SK-N-SH (cell line): ENCODE data around the gene ZEB2. TPM values are rescaled to one million over a fixed set of nuclear protein-coding genes. Genes with fewer than 3 reads are reported as not detected.

Experiments
- CTCF ChIA-PET: fragments of 300-600, 350-600 bp; formaldehyde crosslinking; extraction: SDS; loops from one replicate; lab custom pipeline; 2021; lab: Yijun Ruan, JAX
- POLR2A ChIA-PET: fragments of 350-600 bp; sonication (Branson Sonifier 250); formaldehyde crosslinking; extraction: SDS; loops from one replicate; lab custom pipeline; 2020; ENCODE audit warnings: antibody characterized with exemption, inconsistent platforms; lab: Yijun Ruan, JAX
- DNase-seq: peaks from one replicate; pipeline ENCODE4 v3.0.0; 2012
- H2AFZ ChIP-seq: fragments of 200-600 bp; sonication (generic); 2 replicates; pipeline ENCODE4 v1.8.1; 2016; ENCODE audit warnings: antibody characterized with exemption, mild to moderate bottlenecking, low read depth
- H3F3A ChIP-seq: fragments of 200-600 bp; sonication (generic); replicated peaks from 2 replicates; pipeline ENCODE3; 2016; ENCODE audit warnings: antibody characterized with exemption, mild to moderate bottlenecking; ENCODE audit not compliant: insufficient read depth
- H3K27ac ChIP-seq, 2 experiments: fragments of 200-500 bp in 1 of 2; fragments of 200-600 bp in 1 of 2; sonication (Bioruptor generic) in 1 of 2; sonication (generic), shearing (Covaris generic) in 1 of 2; 2 replicates each; pipeline versions ENCODE4 v1.5.1 to v1.6.1; 2014 to 2016; ENCODE audit warnings: low read depth in 2 of 2, inconsistent platforms in 1 of 2, low read length in 1 of 2, mild to moderate bottlenecking in 1 of 2, mixed read lengths in 1 of 2
- H3K27me3 ChIP-seq: fragments of 200-600 bp; sonication (generic), shearing (Covaris generic); 2 replicates; pipeline ENCODE4 v1.6.1; 2016; ENCODE audit warnings: mixed run types; ENCODE audit not compliant: insufficient read depth
- H3K36me3 ChIP-seq, 2 experiments: fragments of 200-500 bp in 1 of 2; fragments of 200-600 bp in 1 of 2; sonication (Bioruptor generic) in 1 of 2; sonication (generic) in 1 of 2; replicated peaks in 1 of 2; 2 replicates each; pipeline versions ENCODE3 to v1.5.1; 2014 to 2016; ENCODE audit warnings: low read length in 1 of 2, mild to moderate bottlenecking in 1 of 2; ENCODE audit not compliant: insufficient read depth in 2 of 2, control insufficient read depth in 1 of 2
- H3K4me1 ChIP-seq, 2 experiments: fragments of 200-500 bp in 1 of 2; fragments of 200-600 bp in 1 of 2; sonication (Bioruptor generic) in 1 of 2; sonication (generic), shearing (Covaris generic) in 1 of 2; 2 replicates each; pipeline versions ENCODE4 v1.5.1 to v1.6.1; 2014 to 2016; ENCODE audit warnings: low read depth in 1 of 2, low read length in 1 of 2, mixed run types in 1 of 2; ENCODE audit not compliant: insufficient read depth in 2 of 2, control insufficient read depth in 1 of 2
- H3K4me2 ChIP-seq: fragments of 200-600 bp; sonication (generic), shearing (Covaris generic); 2 replicates; pipeline ENCODE4 v1.6.1; 2017; ENCODE audit warnings: mixed run types
- H3K4me3 ChIP-seq, 2 experiments: fragments of 200-500 bp in 1 of 2; fragments of 200-600 bp in 1 of 2; sonication (Bioruptor generic) in 1 of 2; sonication (generic), shearing (Covaris generic) in 1 of 2; 2 replicates each; pipeline versions ENCODE4 v1.5.1 to v1.8.1; 2014 to 2016; ENCODE audit warnings: low read depth in 2 of 2, inconsistent platforms in 1 of 2, low read length in 1 of 2, mild to moderate bottlenecking in 1 of 2, mixed read lengths in 1 of 2, moderate library complexity in 1 of 2
- H3K79me2 ChIP-seq: fragments of 200-600 bp; sonication (generic); 2 replicates; pipeline ENCODE4 v1.8.1; 2017; ENCODE audit warnings: mild to moderate bottlenecking; ENCODE audit not compliant: insufficient read depth
- H3K9ac ChIP-seq: fragments of 200-600 bp; sonication (generic); 2 replicates; pipeline ENCODE4 v1.6.1; 2017; ENCODE audit warnings: mixed run types
- H3K9me2 ChIP-seq: fragments of 200-600 bp; sonication (generic); 2 replicates; pipeline ENCODE4 v1.6.1; 2017; ENCODE audit warnings: mixed run types
- H3K9me3 ChIP-seq: fragments of 200-600 bp; sonication (generic); 2 replicates; pipeline ENCODE4 v1.6.1; 2017; ENCODE audit warnings: mixed run types, mild to moderate bottlenecking, moderate library complexity
- H4K20me1 ChIP-seq: fragments of 200-600 bp; sonication (generic); 2 replicates; pipeline ENCODE4 v1.6.1; 2017; ENCODE audit warnings: mild to moderate bottlenecking, mixed run types; ENCODE audit not compliant: insufficient read depth
- CHD2 ChIP-seq: fragments of 150-350 bp; IDR thresholded peaks from 2 replicates; pipeline ENCODE4 v1.6.1; 2018; ENCODE audit warnings: low read length; ENCODE audit not compliant: partially characterized antibody
- EP300 ChIP-seq, 2 experiments: IDR thresholded peaks; 2 replicates each; pipeline versions ENCODE4 v1.4.0 to v1.6.1; 2012; ENCODE audit warnings: borderline replicate concordance in 1 of 2, low read depth in 1 of 2, low read length in 1 of 2
- EZH2phosphoT487 ChIP-seq: fragments of 200-600 bp; sonication (generic); IDR thresholded peaks from 2 replicates; pipeline ENCODE4 v1.6.1; 2017; ENCODE audit warnings: low read depth, mixed run types, mild to moderate bottlenecking, antibody characterized with exemption, moderate library complexity, borderline replicate concordance
- FOSL2 ChIP-seq: IDR thresholded peaks from 2 replicates; pipeline ENCODE4 v1.4.0; 2012; ENCODE audit warnings: low read depth, mild to moderate bottlenecking, moderate library complexity, borderline replicate concordance
- MXI1 ChIP-seq: IDR thresholded peaks from 2 replicates; pipeline ENCODE4 v1.6.1; 2012; ENCODE audit warnings: mild to moderate bottlenecking, low read depth, low read length, improper control_type of control experiment
- NRF1 ChIP-seq: IDR thresholded peaks from 2 replicates; pipeline ENCODE4 v1.6.1; 2012; ENCODE audit warnings: low read depth, mild to moderate bottlenecking, low read length
- PBX3 ChIP-seq: IDR thresholded peaks from 2 replicates; pipeline ENCODE4; 2012
- RCOR1 ChIP-seq: fragments of 150-350 bp; IDR thresholded peaks from 2 replicates; pipeline ENCODE4 v1.6.1; 2017; ENCODE audit warnings: antibody characterized with exemption, low read length
- SIN3A ChIP-seq: IDR thresholded peaks from 2 replicates; pipeline ENCODE4 v1.6.1; 2012; ENCODE audit warnings: low read depth, mild to moderate bottlenecking, low read length, moderate library complexity, borderline replicate concordance
- SMC3 ChIP-seq: IDR thresholded peaks from 2 replicates; pipeline ENCODE4 v1.6.1; 2012; ENCODE audit warnings: low read depth, low read length, improper control_type of control experiment
- ZBTB33 ChIP-seq: IDR thresholded peaks from 2 replicates; pipeline ENCODE4 v1.4.0; 2012; ENCODE audit warnings: low read depth, borderline replicate concordance
- polyA plus RNA-seq, 3 experiments: library from polyadenylated mRNA; depleted of rRNA; stranded (reverse); fragments of >200 nt; gene quantifications; 2 replicates each; pipeline ENCODE4 v1.2.3, GENCODE V29; 2012
- TF ChIP-seq, protein P1 (sequence below): fragments of 150-350 bp; IDR thresholded peaks from 2 replicates; pipeline ENCODE4 v1.6.1; 2016; ENCODE audit warnings: mild to moderate bottlenecking, low read depth, low read length
- TF ChIP-seq, protein P2 (sequence below): IDR thresholded peaks from 2 replicates; pipeline ENCODE4 v1.4.0; 2012; ENCODE audit warnings: low read depth

The ZEB2 gene
- polyA plus RNA-seq, 1 of the 3 experiments (the other 2 are of a cell fraction), result 16.3 TPM

DNA sequence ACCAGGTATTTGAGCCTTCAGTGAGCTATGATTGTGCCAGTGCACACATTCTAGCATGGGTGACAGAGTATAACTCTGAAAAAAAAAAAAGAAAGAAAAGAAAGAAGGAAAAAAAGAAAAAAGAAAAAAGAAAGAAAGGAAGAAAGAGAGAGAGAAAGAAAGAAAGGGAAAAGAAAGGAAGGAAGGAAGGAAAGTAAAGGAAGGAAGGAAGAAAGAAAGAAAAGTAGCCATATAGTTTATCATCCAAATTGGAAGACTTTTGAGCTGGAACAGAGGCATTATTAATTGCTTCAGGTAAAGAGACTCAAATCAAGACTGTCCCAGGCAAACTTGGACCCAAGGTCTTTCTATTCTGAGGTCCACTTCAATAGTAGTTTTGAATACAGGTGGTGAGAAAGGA lies 32.9 kb upstream of the ZEB2 start:
- POLR2A ChIA-PET, result no interaction called here
- H3K4me1 ChIP-seq, result peaks cover 0 to 12% of the 10 kb centered on the region in 2 experiments; a peak in 2 of 4 replicates

More for the DNA sequence above, 32.9 kb upstream of the ZEB2 start:
- Histone ChIP-seq H3K9me2 (no peaks in the 10 kb centered on the region), H3K79me2 (no peaks in the 10 kb centered on the region), H3K9me3 (no peaks in the 10 kb centered on the region), H3F3A (peaks cover 14% of the 10 kb centered on the region), H3K4me2 (no peak overlapping the region), H3K9ac (0 out of 2 replicates have a peak overlapping the region, but pooled peaks have one; percentile 11), H3K4me3 (no peak overlapping the region), H3K36me3 (no peaks in the 10 kb centered on the region), H3K27ac (peak overlapping the region in 1 of 2 experiments; percentile 75; a peak in 2 of 4 replicates), H4K20me1 (no peaks in the 10 kb centered on the region), H3K27me3 (no peaks in the 10 kb centered on the region), H2AFZ (peak overlapping the region; percentile 1; the same call in 1 of the 2 replicates)
- no peak for DNase-seq
- TF ChIP-seq PBX3, result no peak
- TF ChIP-seq SIN3A, result no peak
- no peak for TF ChIP-seq CHD2
- no peak for TF ChIP-seq FOSL2
- TF ChIP-seq EZH2phosphoT487, result no peak
- no peak for TF ChIP-seq NRF1
- TF ChIP-seq SMC3, result no peak
- TF ChIP-seq RCOR1, result no peak
- TF ChIP-seq, protein P1, sequence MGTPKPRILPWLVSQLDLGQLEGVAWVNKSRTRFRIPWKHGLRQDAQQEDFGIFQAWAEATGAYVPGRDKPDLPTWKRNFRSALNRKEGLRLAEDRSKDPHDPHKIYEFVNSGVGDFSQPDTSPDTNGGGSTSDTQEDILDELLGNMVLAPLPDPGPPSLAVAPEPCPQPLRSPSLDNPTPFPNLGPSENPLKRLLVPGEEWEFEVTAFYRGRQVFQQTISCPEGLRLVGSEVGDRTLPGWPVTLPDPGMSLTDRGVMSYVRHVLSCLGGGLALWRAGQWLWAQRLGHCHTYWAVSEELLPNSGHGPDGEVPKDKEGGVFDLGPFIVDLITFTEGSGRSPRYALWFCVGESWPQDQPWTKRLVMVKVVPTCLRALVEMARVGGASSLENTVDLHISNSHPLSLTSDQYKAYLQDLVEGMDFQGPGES, result no peak
- no peak for TF ChIP-seq ZBTB33
- no peak for TF ChIP-seq EP300 (IDR thresholded peaks at IDR 0.05; ENCODE audit: borderline replicate concordance in 1 of 2, low read depth in 1 of 2, low read length in 1 of 2)
- TF ChIP-seq, protein P2, sequence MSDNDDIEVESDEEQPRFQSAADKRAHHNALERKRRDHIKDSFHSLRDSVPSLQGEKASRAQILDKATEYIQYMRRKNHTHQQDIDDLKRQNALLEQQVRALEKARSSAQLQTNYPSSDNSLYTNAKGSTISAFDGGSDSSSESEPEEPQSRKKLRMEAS, result no peak
- no peak for TF ChIP-seq MXI1
- CTCF ChIA-PET, result no interaction called here
